Measurements from ENCODE around the gene ARMH4. TPM values are rescaled to one million over a fixed set of nuclear protein-coding genes. Genes with fewer than 3 reads are reported as not detected.
A peak's percentile ranks its signal among the peaks of the same experiment; 100 is the strongest.

The ARMH4 gene
- total RNA-seq, 1 donor from 2014 or later: 16.2 TPM

- DNase-seq (ENCODE audit: low read depth): peak; percentile 22
These were observed 97.9 kb downstream of the ARMH4 start for GRCh38 chr14:58054100-58054499.

- no peak for DNase-seq (ENCODE audit: low read depth)
These were observed 103.8 kb downstream of the ARMH4 start for GRCh38 chr14:58048219-58048618.

GRCh38 chr14:58027904-58028303 lies 124.1 kb downstream of the ARMH4 start:
- DNase-seq (ENCODE audit: low read depth): peak; percentile 41

GRCh38 chr14:58026967-58027366 lies 125.0 kb downstream of the ARMH4 start:
- peak; percentile 24 for DNase-seq (ENCODE audit: low read depth)

- no peak for DNase-seq (ENCODE audit: low read depth)
These were observed 125.8 kb downstream of the ARMH4 start for GRCh38 chr14:58026219-58026618.

- no peak for DNase-seq (ENCODE audit: low read depth)
These were observed 137.2 kb downstream of the ARMH4 start for GRCh38 chr14:58014778-58015177.

- DNase-seq (ENCODE audit: low read depth): no peak
These were observed 149.4 kb downstream of the ARMH4 start for GRCh38 chr14:58002618-58003017.

GRCh38 chr14:57999979-58000378 lies 152.0 kb downstream of the ARMH4 start:
- no peak for DNase-seq (ENCODE audit: low read depth)

GRCh38 chr14:57999471-57999870 lies 152.5 kb downstream of the ARMH4 start:
- DNase-seq (ENCODE audit: low read depth): no peak

- no peak for DNase-seq (ENCODE audit: low read depth)
These were observed 153.2 kb downstream of the ARMH4 start for GRCh38 chr14:57998766-57999165.

GRCh38 chr14:57991353-57991752 lies 160.7 kb downstream of the ARMH4 start:
- no peak for DNase-seq (ENCODE audit: low read depth)

GRCh38 chr14:57988445-57988844 lies 163.6 kb downstream of the ARMH4 start:
- no peak for DNase-seq (ENCODE audit: low read depth)

GRCh38 chr14:57987596-57988300 lies 164.3 kb downstream of the ARMH4 start:
- no peak for DNase-seq (ENCODE audit: low read depth)

GRCh38 chr14:57987051-57987450 lies 165.0 kb downstream of the ARMH4 start:
- DNase-seq (ENCODE audit: low read depth): no peak

- DNase-seq (ENCODE audit: low read depth): peak; percentile 13
These were observed 169.0 kb downstream of the ARMH4 start for GRCh38 chr14:57982804-57983634.

- no peak for DNase-seq (ENCODE audit: low read depth)
These were observed 170.0 kb downstream of the ARMH4 start for GRCh38 chr14:57981817-57982560.

GRCh38 chr14:57979376-57980048 lies 172.5 kb downstream of the ARMH4 start:
- peak; percentile 62 for DNase-seq (ENCODE audit: low read depth)

GRCh38 chr14:57976701-57977100 lies 175.3 kb downstream of the ARMH4 start:
- DNase-seq (ENCODE audit: low read depth): no peak

GRCh38 chr14:57974896-57975295 lies 177.1 kb downstream of the ARMH4 start:
- DNase-seq (ENCODE audit: low read depth): peak; percentile 92

- no peak for DNase-seq (ENCODE audit: low read depth)
These were observed 181.4 kb downstream of the ARMH4 start for GRCh38 chr14:57970594-57970993.

GRCh38 chr14:57970175-57970574 lies 181.8 kb downstream of the ARMH4 start:
- no peak for DNase-seq (ENCODE audit: low read depth)

GRCh38 chr14:57963071-57963470 lies 188.9 kb downstream of the ARMH4 start:
- no peak for DNase-seq (ENCODE audit: low read depth)
